HG02852 (cell line): Measurements from ENCODE around the gene PCDHB9.
"Not testable (repeated sequence)": the region's sequence is repeated elsewhere in the genome, so short reads cannot be mapped to it uniquely, and the experiment has no call there.

Experiments used
- ATAC-seq: cut with Tn5 transposase; IDR thresholded peaks from one replicate; pipeline ENCODE4 v1.9.1; 2021; ENCODE audit warnings: mild to moderate bottlenecking, moderate library complexity; ENCODE audit not compliant: unreplicated experiment

PCDHB9 gene

DNA sequence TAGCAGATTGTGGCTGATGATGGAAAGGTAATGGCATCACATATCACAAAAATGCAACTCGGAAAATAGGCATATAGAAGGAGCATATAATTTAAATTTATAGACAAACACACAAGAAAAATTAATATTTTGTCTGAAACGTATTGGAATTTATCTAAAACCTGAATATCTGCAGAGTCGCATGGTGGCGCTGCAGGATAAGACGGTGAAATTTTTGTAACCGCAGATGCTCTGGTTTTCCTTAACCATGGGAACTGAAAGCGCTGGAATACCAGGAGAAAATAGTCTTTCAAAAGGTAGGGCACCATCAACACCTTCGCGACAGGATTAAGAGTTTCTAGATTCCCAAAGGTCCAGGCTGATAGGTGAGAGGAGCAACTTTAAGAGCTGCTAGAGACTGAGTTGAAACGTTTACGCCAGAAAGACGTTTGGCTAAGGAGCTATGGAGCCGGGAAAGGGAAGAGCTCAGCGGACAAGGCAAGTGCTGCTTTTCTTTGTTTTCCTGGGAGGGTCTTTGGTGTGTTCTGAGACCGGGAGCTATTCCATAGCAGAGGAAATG is 47.2 kb downstream of the PCDHB9 start:
- no peak for ATAC-seq

DNA sequence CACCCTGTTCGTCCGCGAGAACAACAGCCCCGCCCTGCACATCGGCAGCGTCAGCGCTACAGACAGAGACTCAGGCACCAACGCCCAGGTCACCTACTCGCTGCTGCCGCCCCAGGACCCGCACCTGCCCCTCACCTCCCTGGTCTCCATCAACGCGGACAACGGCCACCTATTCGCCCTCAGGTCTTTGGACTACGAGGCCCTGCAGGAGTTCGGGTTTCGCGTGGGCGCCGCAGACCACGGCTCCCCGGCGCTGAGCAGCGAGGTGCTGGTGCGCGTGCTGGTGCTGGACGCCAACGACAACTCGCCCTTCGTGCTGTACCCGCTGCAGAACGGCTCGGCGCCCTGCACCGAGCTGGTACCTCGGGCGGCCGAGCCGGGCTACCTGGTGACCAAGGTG is 49.0 kb downstream of the PCDHB9 start:
- ATAC-seq, result not testable (repeated sequence)

DNA sequence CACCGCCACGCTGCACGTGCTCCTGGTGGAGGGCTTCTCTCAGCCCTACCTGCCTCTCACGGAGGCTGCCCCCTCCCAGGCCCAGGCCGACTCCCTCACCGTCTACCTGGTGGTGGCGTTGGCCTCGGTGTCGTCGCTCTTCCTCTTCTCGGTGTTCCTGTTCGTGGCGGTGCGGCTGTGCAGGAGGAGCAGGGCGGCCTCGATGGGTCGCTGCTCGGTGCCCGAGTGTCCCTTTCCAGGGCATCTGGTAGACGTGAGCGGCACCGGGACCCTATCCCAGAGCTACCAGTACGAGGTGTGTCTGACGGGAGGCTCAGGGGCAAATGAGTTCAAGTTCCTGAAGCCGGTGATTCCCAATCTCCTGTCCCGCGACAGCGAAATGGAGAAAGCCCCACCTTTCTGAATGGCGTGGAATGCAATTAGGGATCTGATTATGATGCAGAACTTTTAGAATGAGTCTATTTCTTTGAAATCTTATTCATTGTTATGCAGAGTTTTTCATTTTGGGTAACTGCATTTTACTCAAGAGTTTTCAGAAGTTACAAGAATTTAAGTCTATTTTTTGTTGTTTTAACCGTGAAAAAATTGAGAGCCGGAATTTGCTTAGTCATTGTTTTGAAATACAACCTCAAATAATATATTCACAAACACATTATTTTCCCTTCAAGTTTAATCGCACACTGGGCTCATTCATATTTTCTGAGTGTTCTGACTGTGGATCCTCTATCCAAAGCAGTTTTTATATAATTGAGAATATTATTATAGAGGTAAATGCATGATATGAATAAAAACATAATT is 49.8 kb downstream of the PCDHB9 start:
- ATAC-seq, result no peak
